ENCODE measurements around the gene SIGLEC14. TPM values are rescaled to one million over a fixed set of nuclear protein-coding genes. Genes with fewer than 3 reads are reported as not detected.
"Not testable (repeated sequence)": the region's sequence is repeated elsewhere in the genome, so short reads cannot be mapped to it uniquely, and the experiment has no call there.

The SIGLEC14 gene
- total RNA-seq, 2 experiments from 2014 or later: not detected

GRCh38 chr19:51639916-51640315, 6.7 kb downstream of the SIGLEC14 start:
- CTCF ChIA-PET: interaction anchor here (0.7 to 1.6 kb wide), 9 partner anchors 9 to 218 kb away, joined by 3 to 6 read pairs (median 4); no protein-coding TSS in a partner anchor

GRCh38 chr19:51637362-51637978, 9.2 kb downstream of the SIGLEC14 start:
- peaks cover 29% of the 10 kb centered on the region for H3K27me3 Mint-ChIP-seq
- CTCF ChIA-PET: interaction anchor here (0.7 to 3.9 kb wide), 15 partner anchors 11 to 230 kb away, joined by 3 to 28 read pairs (median 5); no protein-coding TSS in a partner anchor
- no peaks in the 10 kb centered on the region for H3K4me1 Mint-ChIP-seq
- intact Hi-C loops (cut with DNase I, micrococcal nuclease): loop anchor here (1.0 to 5.0 kb wide), 4 partner anchors 35 to 215 kb away; no protein-coding TSS in a partner anchor
- ATAC-seq: no peak
- POLR2A ChIA-PET: no interaction called here
- H3K36me3 Mint-ChIP-seq (ENCODE audit: low read depth): no peaks in the 10 kb centered on the region
- no peak for DNase-seq
- H3K9me3 Mint-ChIP-seq (ENCODE audit: low read depth): no peaks in the 10 kb centered on the region
- H3K4me3 Mint-ChIP-seq: no peak overlapping the region
- no peak overlapping the region for H3K27ac Mint-ChIP-seq

More at GRCh38 chr19:51639916-51640315, 6.7 kb downstream of the SIGLEC14 start:
- no peaks in the 10 kb centered on the region for H3K9me3 Mint-ChIP-seq (ENCODE audit: low read depth)
- DNase-seq (no peak), ATAC-seq (no peak)
- intact Hi-C loops (cut with DNase I, micrococcal nuclease): loop anchor here (5.0 kb wide), 3 partner anchors 38 to 218 kb away; no protein-coding TSS in a partner anchor
- POLR2A ChIA-PET: interaction anchor here (0.6 kb wide), 1 partner anchor 17 kb away, joined by 9 read pairs; no protein-coding TSS in a partner anchor
- H3K27me3 Mint-ChIP-seq: peaks cover 40% of the 10 kb centered on the region
- no peaks in the 10 kb centered on the region for H3K36me3 Mint-ChIP-seq (ENCODE audit: low read depth)
- H3K4me3 Mint-ChIP-seq: no peak overlapping the region
- no peak overlapping the region for H3K27ac Mint-ChIP-seq
- H3K4me1 Mint-ChIP-seq: no peaks in the 10 kb centered on the region

GRCh38 chr19:51632126-51632525, 14.5 kb downstream of the SIGLEC14 start:
- Mint-ChIP-seq H3K36me3 (ENCODE audit: low read depth) (no peaks in the 10 kb centered on the region), H3K4me1 (no peaks in the 10 kb centered on the region), H3K27me3 (peaks cover 17% of the 10 kb centered on the region), H3K9me3 (ENCODE audit: low read depth) (no peaks in the 10 kb centered on the region), H3K4me3 (no peak overlapping the region), H3K27ac (no peak overlapping the region)
- DNase-seq: no peak
- POLR2A ChIA-PET: no interaction called here
- ATAC-seq: no peak
- CTCF ChIA-PET: interaction anchor here (1.2 kb wide), 1 partner anchor 234 kb away, joined by 3 read pairs; no protein-coding TSS in a partner anchor
- intact Hi-C loops (cut with DNase I, micrococcal nuclease): no loop called here

- H3K4me1 Mint-ChIP-seq; DNase-seq; H3K27ac Mint-ChIP-seq; H3K36me3 Mint-ChIP-seq (ENCODE audit: low read depth); H3K4me3 Mint-ChIP-seq; ATAC-seq; POLR2A ChIA-PET; intact Hi-C loops (cut with DNase I, micrococcal nuclease); H3K9me3 Mint-ChIP-seq (ENCODE audit: low read depth): not testable (repeated sequence)
- CTCF ChIA-PET: interaction anchor here (0.9 to 1.2 kb wide), 2 partner anchors 10 to 22 kb away, joined by 4 to 5 read pairs; no protein-coding TSS in a partner anchor
- H3K27me3 Mint-ChIP-seq: peaks cover 21% of the 10 kb centered on the region
Measured at GRCh38 chr19:51630315-51630714, 16.3 kb downstream of the SIGLEC14 start, which contains the start of gene SIGLEC5. TSS of gene SIGLEC5 (minus strand) at chr19:51630401. CDS start at chr19:51630335, 66 bp downstream.

GRCh38 chr19:51628153-51628939, 18.3 kb downstream of the SIGLEC14 start:
- CTCF ChIA-PET: no interaction called here
- ATAC-seq (no peak), DNase-seq (no peak)
- Mint-ChIP-seq H3K27me3 (peaks cover 31% of the 10 kb centered on the region), H3K4me3 (no peak overlapping the region), H3K27ac (no peak overlapping the region), H3K36me3 (ENCODE audit: low read depth) (no peaks in the 10 kb centered on the region), H3K4me1 (no peaks in the 10 kb centered on the region), H3K9me3 (ENCODE audit: low read depth) (no peaks in the 10 kb centered on the region)
- POLR2A ChIA-PET: no interaction called here
- intact Hi-C loops (cut with DNase I, micrococcal nuclease): no loop called here

GRCh38 chr19:51627491-51628138, 19.0 kb downstream of the SIGLEC14 start:
- ChIA-PET POLR2A (no interaction called here), CTCF (interaction anchor here (1.2 kb wide), 1 partner anchor 9 kb away, joined by 4 read pairs; no protein-coding TSS in a partner anchor)
- no peak for DNase-seq
- intact Hi-C loops (cut with DNase I, micrococcal nuclease): no loop called here
- no peak overlapping the region for H3K27ac Mint-ChIP-seq
- no peak overlapping the region for H3K4me3 Mint-ChIP-seq
- no peaks in the 10 kb centered on the region for H3K4me1 Mint-ChIP-seq
- no peaks in the 10 kb centered on the region for H3K9me3 Mint-ChIP-seq (ENCODE audit: low read depth)
- H3K27me3 Mint-ChIP-seq: peaks cover 32% of the 10 kb centered on the region
- no peaks in the 10 kb centered on the region for H3K36me3 Mint-ChIP-seq (ENCODE audit: low read depth)
- no peak for ATAC-seq

- Mint-ChIP-seq H3K9me3 (ENCODE audit: low read depth) (no peaks in the 10 kb centered on the region), H3K4me3 (no peak overlapping the region), H3K27me3 (peaks cover 33% of the 10 kb centered on the region), H3K27ac (no peak overlapping the region), H3K36me3 (ENCODE audit: low read depth) (no peaks in the 10 kb centered on the region), H3K4me1 (no peaks in the 10 kb centered on the region)
- ATAC-seq (no peak), DNase-seq (no peak)
- CTCF ChIA-PET: interaction anchor here (0.6 to 1.2 kb wide), 3 partner anchors 10 to 27 kb away, joined by 3 to 4 read pairs (median 3); no protein-coding TSS in a partner anchor
- POLR2A ChIA-PET: no interaction called here
- intact Hi-C loops (cut with DNase I, micrococcal nuclease): no loop called here
Measured at GRCh38 chr19:51626675-51627074, 19.9 kb downstream of the SIGLEC14 start.

- H3K36me3 Mint-ChIP-seq (ENCODE audit: low read depth): no peaks in the 10 kb centered on the region
Measured at GRCh38 chr19:51621178-51621577, 25.4 kb downstream of the SIGLEC14 start.

GRCh38 chr19:51615991-51616390, 30.6 kb downstream of the SIGLEC14 start:
- H3K9me3 Mint-ChIP-seq (ENCODE audit: low read depth): peaks cover 13% of the 10 kb centered on the region
- no peak for ATAC-seq
- H3K27ac Mint-ChIP-seq: no peak overlapping the region
- intact Hi-C loops (cut with DNase I, micrococcal nuclease): no loop called here
- no peak for DNase-seq
- H3K36me3 Mint-ChIP-seq (ENCODE audit: low read depth): no peaks in the 10 kb centered on the region
- ChIA-PET CTCF (interaction anchor here (0.8 to 2.0 kb wide), 2 partner anchors 13 to 41 kb away, joined by 3 to 9 read pairs; no protein-coding TSS in a partner anchor), POLR2A (no interaction called here)
- no peaks in the 10 kb centered on the region for H3K4me1 Mint-ChIP-seq
- peaks cover 31% of the 10 kb centered on the region for H3K27me3 Mint-ChIP-seq
- no peak overlapping the region for H3K4me3 Mint-ChIP-seq

More at GRCh38 chr19:51621178-51621577, 25.4 kb downstream of the SIGLEC14 start:
- intact Hi-C loops (cut with DNase I, micrococcal nuclease): no loop called here
- ChIA-PET POLR2A (no interaction called here), CTCF (interaction anchor here (1.0 kb wide), 2 partner anchors 29 to 40 kb away, joined by 3 to 5 read pairs; no protein-coding TSS in a partner anchor)
- no peak for ATAC-seq
- Mint-ChIP-seq H3K27ac (no peak overlapping the region), H3K9me3 (ENCODE audit: low read depth) (no peaks in the 10 kb centered on the region), H3K4me1 (no peaks in the 10 kb centered on the region), H3K27me3 (peaks cover 25% of the 10 kb centered on the region), H3K4me3 (no peak overlapping the region)
- no peak for DNase-seq

- ChIA-PET POLR2A (interaction anchor here (0.7 kb wide), 1 partner anchor 61 kb away, joined by 3 read pairs; no protein-coding TSS in a partner anchor), CTCF (interaction anchor here (0.8 to 2.0 kb wide), 3 partner anchors 42 to 194 kb away, joined by 3 to 9 read pairs (median 6); no protein-coding TSS in a partner anchor)
- H3K9me3 Mint-ChIP-seq (ENCODE audit: low read depth): peaks cover 13% of the 10 kb centered on the region
- H3K4me1 Mint-ChIP-seq: no peaks in the 10 kb centered on the region
- H3K4me3 Mint-ChIP-seq: no peak overlapping the region
- no peak for ATAC-seq
- intact Hi-C loops (cut with DNase I, micrococcal nuclease): no loop called here
- peaks cover 36% of the 10 kb centered on the region for H3K27me3 Mint-ChIP-seq
- H3K36me3 Mint-ChIP-seq (ENCODE audit: low read depth): no peaks in the 10 kb centered on the region
- no peak overlapping the region for H3K27ac Mint-ChIP-seq
- no peak for DNase-seq
Measured at GRCh38 chr19:51614789-51615188, 31.8 kb downstream of the SIGLEC14 start.

- ChIA-PET POLR2A (no interaction called here), CTCF (no interaction called here)
- peaks cover 18% of the 10 kb centered on the region for H3K9me3 Mint-ChIP-seq (ENCODE audit: low read depth)
- H3K27ac Mint-ChIP-seq: no peak overlapping the region
- intact Hi-C loops (cut with DNase I, micrococcal nuclease): no loop called here
- H3K4me3 Mint-ChIP-seq: no peak overlapping the region
- H3K36me3 Mint-ChIP-seq (ENCODE audit: low read depth): no peaks in the 10 kb centered on the region
- H3K27me3 Mint-ChIP-seq: peaks cover 38% of the 10 kb centered on the region
- ATAC-seq (no peak), DNase-seq (no peak)
- H3K4me1 Mint-ChIP-seq: peaks cover 21% of the 10 kb centered on the region
Measured at GRCh38 chr19:51610576-51610975, 36.0 kb downstream of the SIGLEC14 start.

All from activated CD4-positive, alpha-beta T cell treated with anti-CD3 and anti-CD28 coated beads for 36 hours (primary cell).